ENCODE data around the gene BABAM2. TPM values are rescaled to one million over a fixed set of nuclear protein-coding genes. Genes with fewer than 3 reads are reported as not detected.

BABAM2 gene
- polyA plus RNA-seq, 1 donor, result 21.9 TPM

DNA sequence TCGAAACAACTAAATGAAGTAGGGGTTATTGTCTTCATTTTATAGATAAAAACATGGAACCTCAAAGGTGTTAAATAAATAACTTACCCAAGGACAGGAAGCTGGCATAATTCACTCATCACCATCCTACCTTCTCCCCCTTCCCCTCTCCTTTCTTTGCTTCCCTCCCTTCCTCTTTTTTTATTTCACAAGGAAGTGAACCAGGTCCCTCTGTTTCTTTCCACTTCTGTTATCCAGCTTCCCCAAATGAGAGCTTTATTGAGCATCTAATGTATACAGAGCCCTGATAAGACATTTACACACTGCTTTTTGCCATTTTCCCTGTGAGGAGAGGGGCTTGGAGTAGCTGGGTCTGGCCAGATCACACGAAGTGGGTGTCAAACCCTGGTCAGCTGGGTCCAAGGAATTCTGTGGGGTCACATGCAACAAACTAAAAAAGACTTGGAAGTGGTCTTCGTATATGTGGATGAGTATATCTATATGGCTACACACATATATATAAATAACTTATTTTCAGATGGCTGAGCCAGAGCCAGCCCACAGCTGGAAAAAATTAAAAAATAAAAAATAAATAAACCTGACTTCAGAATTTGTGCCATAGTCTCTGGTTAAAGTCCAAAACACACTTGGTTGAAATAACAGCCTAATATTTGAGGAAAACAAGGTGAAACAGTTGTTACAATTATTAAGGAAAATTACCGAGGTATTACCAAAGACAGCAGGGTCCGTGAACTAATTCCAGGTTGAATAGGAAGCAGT is 452.8 kb downstream of the BABAM2 start:
- no peak for DNase-seq (ENCODE audit: low read depth)

GRCh38 chr2:28343971-28344715 is 453.6 kb downstream of the BABAM2 start:
- DNase-seq (ENCODE audit: low read depth), result no peak

DNA sequence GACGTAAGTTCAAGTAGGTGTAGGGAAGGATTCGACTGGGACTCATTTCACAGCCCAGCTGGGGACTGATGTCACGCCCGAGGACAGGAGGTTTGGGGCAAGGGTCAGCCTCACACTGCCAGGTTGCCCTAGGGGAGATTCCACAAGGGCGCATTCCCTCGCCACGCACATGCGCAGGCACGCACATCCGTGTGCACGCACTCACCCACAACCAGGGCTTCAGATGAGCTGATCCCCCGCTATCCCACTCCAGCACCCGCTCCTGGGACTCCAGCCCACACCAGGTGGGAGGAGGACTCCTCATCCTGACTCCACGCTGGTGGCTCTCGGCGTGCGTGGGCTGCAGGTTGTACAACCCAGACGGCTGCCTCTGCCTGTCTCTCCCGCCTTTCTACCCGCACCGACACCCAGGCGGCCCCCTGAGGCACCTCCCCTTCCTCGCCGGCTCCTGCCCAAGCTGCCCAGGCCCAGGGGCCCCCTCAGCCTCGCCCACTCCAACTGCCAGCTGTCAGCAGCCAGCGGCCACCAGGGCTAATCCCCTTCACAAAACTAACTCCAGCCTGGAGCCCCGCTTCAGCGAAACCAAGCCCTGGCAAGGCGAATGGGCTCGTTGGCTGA is 454.3 kb downstream of the BABAM2 start:
- no peak for DNase-seq (ENCODE audit: low read depth)

GRCh38 chr2:28345619-28346018 is 455.1 kb downstream of the BABAM2 start:
- no peak for DNase-seq (ENCODE audit: low read depth)

GRCh38 chr2:28346587-28346986 is 456.1 kb downstream of the BABAM2 start:
- no peak for DNase-seq (ENCODE audit: low read depth)

- no peak for DNase-seq (ENCODE audit: low read depth)
Measured at GRCh38 chr2:28347193-28347592, 456.7 kb downstream of the BABAM2 start.

DNA sequence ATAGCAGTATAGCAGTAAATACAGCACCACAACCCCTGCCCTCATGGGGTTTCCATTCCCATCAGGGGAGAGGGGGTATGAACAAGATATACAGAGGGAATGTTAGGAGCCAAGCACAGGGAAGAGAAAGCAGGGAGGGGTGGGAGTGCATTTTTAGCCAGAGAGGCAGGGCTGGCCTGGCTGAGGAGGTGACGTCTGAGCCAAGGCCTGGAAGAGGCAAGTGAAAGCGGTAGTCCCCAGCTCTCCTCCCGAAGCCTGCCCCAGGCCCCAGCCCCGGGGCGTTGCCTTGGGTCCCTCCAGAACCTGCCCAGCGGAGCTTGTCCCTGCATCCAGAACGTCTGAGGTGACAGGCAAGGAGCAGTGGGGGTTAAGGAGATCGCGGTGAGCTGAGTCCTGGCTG is 457.1 kb downstream of the BABAM2 start:
- no peak for DNase-seq (ENCODE audit: low read depth)

DNA sequence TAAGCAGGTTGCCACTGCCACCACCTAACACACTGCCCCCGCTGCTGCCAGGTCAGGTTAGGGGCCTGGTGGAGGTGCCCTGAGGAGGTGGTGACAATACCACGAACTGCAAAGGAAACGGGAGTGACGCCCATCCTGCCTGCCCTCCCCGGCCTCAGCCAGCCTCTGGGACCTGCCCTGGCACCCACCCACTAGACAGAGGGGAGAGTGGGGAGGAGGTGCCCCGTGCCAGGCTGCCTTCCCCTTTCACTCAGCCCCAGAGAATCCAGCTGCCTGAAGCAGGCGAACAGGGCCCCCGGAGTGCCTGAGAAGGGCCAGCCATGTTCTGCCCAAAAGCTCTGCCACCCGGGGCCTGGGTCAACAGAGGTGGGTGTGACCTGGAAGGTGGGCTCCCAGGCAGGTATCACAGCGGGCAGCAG is 457.6 kb downstream of the BABAM2 start:
- DNase-seq (ENCODE audit: low read depth), result no peak

DNA sequence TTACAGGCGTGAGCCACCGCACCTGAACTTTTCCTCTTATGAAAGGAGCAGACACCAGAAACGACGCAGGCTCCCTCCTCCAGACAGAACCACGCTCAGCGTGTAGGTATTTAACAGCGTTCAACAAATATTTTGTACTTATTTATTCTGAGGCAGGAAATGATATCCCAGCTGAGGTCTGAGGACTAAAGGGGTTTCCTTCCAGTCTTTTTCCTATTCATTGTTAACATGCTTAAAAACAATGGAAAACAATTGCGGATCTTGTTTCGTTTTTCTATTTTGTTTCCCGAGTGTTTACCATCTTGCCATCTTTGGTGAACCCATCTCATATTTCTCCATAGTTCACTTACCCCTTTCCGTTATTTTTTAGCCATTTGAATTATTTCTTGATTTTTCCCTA is 458.4 kb downstream of the BABAM2 start:
- DNase-seq (ENCODE audit: low read depth), result no peak

DNA sequence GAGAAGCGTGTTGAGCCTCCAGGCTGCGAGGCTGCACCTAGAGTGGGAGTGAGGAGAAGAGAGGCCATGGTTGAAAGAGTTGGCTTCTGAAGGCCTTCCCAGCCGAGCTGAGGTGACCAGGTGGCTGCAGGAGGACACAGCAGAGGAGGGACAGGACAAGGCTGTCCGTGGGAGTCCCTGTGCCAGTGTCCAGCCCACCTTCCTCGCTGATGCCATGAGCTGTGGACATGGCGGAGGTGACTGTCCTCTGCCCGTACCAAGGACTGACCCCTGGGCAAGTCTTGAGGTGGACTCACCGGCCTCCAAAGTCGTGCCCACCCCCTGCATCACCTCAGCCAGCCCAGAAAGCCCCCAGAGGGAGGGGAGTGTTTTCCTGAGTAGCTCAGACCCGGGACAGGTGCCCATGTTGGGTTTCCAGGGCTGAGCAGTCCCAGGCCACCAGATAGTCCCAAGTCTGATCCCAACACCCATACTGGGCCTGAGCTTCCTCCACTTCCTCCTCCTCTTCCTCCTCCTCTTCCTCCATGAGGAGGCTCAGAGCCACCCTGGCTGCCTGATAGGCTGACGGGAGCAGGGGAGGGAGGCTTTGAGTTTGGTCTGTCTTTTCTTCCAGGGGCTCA is 459.1 kb downstream of the BABAM2 start:
- no peak for DNase-seq (ENCODE audit: low read depth)

DNA sequence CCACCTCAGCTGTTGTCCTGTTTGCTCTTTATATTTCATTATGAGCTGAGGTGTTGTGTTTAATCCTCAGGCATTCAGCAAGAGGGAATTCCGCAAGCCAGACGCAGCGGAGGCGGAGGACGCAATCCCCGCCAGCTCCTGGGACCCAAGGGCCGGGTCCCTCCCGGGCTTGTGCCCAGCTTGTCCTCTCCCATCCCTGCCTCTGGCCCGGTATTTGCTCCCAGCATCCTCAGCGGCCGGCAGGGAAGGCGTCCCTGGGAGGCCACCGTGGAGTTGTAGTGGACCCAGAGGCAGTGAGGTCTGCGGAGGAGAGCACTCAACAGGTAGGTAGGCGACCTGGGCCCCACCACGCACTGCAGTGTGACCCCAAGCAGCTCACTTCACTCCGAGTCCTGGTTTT is 459.7 kb downstream of the BABAM2 start:
- DNase-seq (ENCODE audit: low read depth), result no peak

DNA sequence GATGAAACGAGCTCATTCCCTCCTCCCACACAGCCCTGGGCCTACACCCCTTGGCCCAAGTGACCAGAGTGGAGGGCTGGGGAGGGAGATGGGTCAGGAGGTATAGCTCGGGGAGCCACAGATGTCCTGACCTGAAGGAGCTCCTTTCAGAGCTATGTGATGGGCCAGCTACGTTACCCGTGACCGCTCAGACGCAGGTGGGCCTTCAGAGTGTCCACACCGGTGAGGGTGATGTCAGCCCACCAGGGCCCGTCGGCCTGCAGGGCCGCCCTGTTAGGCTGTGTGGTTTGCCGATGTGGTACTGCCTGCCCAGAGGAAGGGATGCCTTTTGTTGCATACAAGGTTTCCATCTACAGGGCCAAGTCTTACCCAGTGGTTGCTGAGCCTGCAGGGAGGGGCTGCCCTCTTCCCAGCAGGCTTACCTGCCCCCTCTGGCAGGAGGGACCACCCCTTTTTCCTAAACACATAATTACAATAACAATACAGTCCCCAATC is 460.3 kb downstream of the BABAM2 start:
- no peak for DNase-seq (ENCODE audit: low read depth)

- DNase-seq (ENCODE audit: low read depth), result no peak
Measured at GRCh38 chr2:28351621-28352020, 461.1 kb downstream of the BABAM2 start.

DNA sequence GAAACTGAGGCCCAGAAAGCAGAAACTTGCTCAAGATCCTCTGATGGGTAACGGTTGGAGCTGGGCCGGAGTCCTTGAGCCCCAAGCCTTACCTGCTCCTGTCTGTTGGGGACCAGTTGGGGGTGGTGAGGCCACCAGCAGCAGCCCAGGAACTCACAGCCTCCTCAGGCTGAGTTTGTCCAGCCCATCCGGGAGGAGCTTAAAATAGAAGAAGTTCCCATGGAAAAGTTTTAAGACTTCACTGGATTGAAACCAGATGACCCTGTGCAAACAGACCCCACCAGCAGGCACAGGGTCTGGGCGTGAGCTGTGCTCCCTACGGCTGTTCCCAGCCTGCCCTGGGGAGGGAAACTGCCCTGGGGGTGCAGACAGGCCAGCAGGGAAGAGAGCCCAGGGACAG is 461.6 kb downstream of the BABAM2 start:
- no peak for DNase-seq (ENCODE audit: low read depth)

GRCh38 chr2:28352610-28353195 is 462.2 kb downstream of the BABAM2 start:
- no peak for DNase-seq (ENCODE audit: low read depth)

GRCh38 chr2:28354920-28355520 is 464.5 kb downstream of the BABAM2 start:
- DNase-seq (ENCODE audit: low read depth), result no peak

DNA sequence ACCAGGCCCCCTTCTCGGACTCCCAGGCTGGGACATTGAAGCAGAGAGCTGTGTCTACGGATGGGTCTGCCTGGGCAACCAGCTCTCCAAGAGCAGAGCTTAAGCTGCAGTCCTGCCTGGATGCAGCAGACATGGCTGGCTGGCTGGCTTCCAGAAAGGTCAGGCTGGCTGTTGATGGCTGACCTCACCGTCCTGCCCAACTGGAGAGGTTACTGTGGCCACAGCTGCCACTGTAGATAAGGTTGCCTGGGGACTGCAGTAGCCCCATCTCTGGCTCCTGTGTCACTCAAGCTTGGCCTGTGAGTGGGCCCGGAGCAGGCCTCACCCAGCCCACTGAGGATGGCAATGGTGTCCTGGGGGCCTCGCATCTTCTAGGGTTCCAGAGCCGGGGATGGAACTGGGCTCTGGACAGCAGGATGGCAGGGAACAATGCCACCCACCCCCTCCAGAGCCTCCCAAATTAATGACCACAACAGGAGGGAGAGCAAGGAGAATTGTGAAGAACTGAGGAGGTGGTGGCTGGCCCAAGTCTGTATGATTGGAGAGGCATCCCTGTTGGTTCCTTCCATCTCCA is 465.1 kb downstream of the BABAM2 start:
- DNase-seq (ENCODE audit: low read depth), result no peak

DNA sequence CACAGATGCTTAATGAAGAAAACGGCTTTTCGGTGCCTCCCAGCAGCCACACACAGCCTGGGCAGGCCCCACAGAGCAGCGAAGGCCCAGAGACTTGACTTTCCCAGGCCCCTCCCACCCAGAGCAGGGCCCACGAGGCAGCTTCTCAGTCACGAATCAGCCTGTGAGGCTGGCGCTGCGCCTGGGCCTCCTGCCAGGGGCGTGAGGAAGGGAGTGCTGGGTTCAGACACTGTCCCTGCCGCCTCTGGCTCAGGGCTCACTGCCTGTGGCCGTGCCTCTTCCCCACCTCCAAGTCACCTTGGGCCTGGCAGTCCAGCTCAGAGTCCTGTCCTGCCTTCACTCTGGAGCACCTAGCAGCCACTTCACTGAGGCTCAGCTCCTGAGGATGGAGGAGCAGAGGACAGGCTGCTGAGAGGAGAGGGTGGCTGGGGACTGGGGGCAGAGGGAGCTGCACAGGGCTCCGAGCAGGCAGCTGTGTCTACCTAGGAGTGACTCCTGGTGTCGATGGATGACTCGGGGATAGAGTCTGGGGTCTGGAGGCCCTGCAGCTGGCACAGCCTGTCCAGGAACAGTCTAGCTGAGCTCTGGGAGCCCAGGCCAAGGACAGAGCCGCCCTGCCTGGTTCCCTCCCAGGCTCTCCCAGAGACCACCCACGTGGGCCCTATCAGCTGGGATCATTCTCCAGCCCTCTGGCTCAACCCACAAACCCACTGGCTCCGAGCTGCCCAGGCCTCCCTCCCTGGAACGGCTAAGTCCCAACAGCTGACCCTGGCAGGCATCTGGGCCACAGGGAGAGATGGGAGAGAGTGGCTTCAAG is 465.8 kb downstream of the BABAM2 start:
- no peak for DNase-seq (ENCODE audit: low read depth)

DNA sequence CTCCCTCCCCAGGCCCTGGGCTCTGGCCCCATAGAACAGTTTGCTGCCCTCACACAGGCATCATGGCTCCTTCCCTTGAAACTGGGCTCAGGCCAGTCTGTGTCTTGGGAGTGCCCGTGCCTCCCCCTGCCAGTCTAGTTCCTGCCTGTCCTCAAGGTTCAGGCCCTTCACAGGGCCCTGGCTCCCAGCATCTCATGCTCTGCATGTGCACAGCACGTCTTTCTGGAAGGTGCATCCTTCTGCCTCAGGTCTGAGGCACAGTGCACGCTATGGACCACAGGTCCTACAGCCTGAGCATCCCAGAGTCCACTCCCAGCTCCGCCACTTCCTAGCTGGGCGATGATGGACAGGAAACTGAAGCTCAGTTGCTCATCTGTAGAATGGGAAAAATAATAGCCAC is 466.5 kb downstream of the BABAM2 start:
- no peak for DNase-seq (ENCODE audit: low read depth)
